ENCODE measurements around the gene POLK.
"Not testable (repeated sequence)": the region's sequence is repeated elsewhere in the genome, so short reads cannot be mapped to it uniquely, and the experiment has no call there.

The POLK gene

DNA sequence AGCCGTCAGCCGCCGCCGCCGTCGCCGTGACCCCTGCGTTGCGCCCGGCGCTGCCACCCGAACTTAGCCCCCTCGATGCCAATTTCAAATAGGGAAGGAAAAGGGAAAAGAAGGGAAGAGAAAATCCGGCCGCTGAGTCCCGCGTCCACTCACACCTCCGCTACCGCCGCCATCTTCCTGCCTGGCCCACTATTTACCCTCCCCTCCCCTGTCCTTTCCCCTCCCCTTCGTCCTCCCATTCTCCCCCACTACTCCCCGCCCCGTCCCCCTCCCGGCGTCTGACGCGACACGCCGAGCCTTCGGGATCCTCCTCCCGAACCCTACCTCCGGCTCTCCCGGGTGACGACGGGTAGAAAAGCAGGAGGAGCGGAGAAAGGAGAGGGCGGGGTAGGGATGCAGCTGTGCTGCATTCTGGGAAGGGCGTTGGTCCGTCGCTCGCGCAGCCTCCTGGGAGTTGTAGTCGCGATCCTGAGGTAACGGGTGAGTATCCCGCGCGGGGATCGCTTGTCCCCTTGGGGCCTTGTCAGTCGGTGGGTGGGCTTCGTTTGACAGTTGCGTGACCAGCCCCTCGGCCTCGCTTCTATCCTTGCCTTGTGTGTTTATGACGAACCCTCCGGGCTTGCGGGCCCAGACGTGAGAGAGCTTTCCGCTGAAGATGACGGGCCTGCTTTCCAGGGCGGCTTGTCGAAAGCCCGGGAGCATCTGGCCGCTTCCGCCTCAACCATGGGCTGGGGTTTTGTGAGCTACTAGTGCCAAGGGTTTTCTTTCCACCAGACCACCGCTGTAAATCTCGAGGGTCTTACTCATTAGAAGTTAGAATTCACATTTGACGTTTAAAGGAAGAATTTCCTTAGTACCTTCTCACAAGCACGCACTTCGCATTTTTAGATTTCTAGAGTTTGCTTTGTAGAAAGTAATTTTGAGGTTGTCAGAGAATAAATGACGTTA, at the start of gene POLK, which contains the start of gene CERT1:
POLK (plus strand) TSS at position 457 of the 948 bp plus-strand sequence.
CERT1 (minus strand) TSS at position 195 of the 948 bp plus-strand sequence. CDS start 422 bp downstream, outside the sequence.
- DNase-seq: peak; percentile 96

DNA sequence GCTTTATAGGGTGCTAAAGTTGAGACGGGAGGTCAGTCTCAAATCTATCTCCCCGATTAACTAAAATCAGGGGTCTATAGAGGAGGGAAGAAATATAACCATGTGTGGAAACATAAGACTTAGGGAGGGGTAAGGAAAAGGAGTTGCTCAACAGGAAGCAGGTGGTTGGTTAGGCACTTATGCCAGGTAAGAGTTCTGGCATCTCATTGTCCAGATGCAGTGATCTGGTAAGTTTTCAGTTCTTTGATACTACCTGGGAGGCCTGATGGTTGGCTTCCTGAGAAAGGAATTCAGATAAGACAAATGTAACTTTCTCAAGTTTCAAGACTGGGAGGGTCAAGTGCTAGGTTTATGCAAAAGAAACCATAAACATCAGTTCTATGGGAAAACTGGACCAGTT, 48.0 kb upstream of the POLK start:
- no peak for DNase-seq

DNA sequence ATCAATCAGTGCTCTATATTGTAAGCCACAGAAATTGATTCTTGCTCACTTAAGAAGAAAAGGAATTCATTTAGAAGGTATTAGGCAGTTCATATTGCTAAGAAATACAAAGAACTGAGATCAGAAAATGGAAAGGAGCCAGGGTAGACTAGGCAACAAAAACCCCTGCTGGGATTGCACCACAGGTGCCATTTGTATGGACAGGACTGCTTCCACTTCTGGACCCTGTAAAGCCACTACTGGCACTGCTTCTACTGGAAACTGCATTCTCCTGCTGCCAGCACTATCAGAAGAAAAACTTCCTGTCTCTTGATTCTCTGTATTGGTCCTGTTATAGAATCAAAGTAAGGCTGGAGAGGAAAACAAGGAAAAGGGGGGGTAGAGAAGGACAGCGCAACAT, 46.2 kb upstream of the POLK start:
- no peak for DNase-seq

DNA sequence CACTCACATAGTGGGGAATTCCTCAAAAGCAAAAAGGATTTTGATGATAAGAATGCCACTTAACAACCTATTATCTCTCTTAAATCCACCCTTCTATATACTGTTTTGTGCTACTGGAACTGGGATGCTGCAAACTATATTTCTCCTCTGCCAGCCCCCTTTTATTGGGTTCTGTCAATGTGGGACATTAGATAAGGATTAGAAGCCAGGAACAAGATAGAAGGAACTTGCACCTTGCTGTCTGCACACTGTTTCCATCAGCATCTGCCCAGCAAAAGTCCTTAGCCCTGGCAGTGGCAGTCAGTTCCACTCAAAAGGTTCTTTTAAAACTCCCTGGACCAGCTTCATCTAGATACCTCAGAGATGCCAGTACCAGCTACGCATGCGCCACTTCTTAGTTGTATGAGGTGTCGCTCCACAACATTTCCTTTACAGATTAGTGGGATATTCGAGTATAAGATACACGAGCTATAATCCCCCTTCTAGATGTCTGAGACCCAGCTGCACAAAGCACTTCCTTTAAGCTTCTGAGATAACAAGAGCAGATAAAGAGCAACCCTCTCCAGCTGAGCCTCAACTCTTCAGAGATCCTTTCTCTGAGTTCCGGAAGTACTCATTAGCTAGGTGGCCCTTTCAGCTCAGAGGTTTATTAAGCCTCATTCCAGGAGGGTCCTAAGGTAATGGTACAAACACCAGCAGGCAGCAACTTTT, 45.5 kb upstream of the POLK start:
- no peak for DNase-seq

DNA sequence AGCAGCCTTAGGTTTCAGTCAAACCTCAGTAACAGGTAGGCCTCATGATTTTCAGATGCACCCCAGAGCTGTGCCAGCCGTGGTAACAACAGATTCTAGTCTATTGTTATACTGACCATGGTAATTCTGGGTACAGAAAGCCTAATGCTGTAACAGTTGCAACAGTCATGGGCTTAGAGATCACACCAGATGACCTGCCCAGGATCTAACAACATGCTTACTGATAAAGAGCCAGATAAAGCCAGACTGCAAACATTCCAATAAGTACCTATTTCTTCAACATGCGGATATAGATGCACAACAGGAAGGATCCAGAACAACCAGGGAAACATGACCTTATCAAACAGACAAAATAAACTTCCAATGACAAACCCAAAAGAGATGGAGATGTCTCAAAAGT, 43.1 kb upstream of the POLK start:
- DNase-seq: no peak

DNA sequence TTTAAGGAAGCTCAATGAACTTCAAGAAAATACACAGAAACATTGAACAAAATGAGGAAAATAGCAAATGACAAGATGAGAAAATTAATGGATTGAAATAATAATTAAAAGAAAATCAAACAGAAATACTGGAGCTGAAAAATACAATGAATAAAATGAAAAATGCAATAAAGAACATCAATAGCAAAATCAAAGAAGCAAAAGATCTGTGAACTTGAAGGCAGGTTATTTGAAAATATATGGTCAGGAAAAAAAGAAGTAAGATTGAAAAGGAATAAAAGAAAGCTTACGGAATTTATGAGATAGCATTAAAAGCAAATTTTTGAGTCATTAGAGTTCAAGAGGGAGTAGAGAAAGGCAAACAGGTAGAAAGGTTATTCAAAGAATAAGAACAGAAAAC, 42.7 kb upstream of the POLK start:
- no peak for DNase-seq

DNA sequence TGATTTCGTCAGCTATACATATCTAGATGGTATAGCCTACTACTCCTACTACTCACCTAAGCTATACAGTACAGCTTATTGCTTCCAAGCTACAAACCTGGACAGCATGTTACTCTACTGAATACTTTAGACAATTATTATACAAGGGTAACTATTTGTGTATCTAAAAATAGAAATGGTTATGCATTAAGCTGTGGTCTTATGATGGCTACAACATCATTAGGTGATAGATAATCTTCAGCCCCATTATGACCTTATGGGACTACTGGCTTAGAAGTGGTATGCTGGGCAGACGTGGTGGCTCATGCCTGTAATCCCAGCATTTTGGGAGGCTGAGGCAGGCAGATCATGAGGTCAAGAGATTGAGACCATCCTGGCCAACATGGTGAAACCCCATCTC, 40.5 kb upstream of the POLK start:
- DNase-seq: no peak

DNA sequence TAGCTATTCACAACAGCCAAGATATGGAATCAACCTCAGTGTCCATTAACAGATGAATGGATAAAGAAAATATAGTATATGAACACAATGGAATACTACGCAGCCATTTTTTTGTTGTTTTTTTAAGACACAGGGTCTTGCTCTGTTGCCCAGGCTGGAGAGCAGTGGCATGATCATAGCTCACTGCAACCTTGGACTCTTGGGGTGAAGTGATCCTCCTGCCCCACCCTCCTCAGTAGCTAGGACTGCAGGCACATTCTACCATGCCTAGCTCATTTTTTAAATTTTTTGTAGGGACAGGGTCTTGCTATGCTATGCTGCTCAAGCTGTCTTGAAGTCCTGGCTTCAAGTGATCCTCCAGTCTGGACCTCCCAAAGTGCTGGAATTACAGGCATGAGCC, 38.7 kb upstream of the POLK start:
- DNase-seq: no peak

DNA sequence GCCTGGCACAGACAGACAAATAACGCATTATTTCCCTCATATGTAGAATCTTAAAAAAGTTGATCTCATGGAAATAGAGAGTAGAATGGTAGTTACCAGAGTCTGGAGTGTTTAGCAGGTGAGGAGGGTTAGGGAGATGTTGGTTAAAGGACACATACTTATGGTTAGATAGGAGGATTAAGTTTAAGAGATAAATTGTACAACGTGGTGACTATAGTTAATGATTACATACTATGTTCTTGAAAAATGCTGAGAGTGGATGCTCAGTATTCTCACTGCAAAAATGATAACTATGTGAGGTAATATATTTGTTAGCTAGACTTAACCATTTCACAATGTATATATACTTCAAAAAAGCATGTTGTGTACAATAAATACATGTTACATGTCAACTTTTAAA, 38.2 kb upstream of the POLK start:
- DNase-seq: no peak

DNA sequence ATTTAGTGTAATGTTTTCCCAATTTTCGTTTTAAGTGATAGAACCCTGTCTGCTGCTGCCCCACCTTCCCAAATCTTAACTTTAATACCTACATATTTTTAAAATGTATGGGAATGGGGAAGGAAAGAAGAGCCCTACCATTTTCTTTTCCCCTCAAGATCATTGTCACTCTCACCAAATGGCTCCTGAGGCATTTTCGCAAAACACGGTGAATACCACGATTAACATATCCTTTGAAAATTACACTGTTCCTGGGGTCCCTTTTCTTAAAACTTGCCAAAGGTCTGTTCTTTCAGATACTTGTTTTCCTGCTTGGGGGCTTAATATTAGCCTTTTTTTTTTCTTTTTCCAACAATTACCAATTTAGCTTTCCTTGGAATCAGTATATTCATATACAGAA, 36.3 kb upstream of the POLK start:
- no peak for DNase-seq

DNA sequence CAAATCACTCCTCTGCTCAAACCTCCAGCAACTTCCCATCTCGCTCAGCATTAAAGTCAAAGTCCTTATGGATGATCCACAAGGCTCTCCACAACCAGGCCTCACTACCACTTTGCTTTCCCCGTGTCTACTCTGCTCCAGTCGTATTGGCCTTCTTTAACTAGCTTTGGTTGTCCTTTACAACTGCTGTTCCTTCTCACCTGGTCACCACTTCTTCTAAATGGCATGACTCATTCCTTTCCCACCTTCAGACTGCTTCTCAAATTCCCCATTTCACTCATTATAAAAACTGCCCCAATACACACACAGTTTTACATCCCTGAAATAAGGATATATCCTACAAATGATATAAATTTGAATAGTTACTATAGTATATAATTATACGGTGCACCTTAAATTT, 30.7 kb upstream of the POLK start:
- no peak for DNase-seq

DNA sequence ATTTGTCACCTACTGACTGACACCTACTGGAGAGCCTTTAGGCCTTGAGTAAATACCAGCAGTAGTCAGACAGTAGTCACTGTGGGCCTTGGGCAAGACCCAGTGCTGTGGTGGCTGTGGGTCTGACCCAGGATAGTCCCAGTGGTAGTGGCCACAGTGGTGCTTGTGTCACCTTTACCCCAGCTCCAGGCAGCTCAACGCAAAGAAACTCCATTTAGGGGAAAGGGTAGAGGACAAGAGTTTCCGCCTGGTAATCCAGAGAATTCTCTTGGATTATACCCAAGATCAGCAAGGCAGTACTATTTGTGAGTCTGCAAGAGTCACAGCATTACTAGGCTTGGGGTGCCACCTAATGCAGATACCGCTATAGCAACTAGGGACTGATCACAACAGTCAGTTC, 29.2 kb upstream of the POLK start:
- DNase-seq: no peak

DNA sequence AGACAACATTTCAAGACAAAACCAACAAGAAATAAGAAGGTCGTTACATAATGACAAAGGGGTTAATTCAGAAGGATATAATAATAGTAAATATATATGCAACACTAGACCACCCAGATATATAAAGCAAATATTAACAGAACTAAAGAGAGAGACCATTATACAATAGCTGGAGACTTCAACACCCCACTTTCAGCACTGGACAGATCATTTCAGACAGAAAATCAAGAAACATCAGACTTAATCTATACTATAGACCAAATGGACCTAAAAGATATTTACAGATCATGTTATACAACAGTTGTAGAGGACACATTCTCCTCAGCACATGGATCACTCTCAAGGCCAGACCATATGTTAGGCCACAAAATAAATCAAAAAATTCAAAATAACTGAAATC, 27.1 kb upstream of the POLK start:
- DNase-seq: no peak

DNA sequence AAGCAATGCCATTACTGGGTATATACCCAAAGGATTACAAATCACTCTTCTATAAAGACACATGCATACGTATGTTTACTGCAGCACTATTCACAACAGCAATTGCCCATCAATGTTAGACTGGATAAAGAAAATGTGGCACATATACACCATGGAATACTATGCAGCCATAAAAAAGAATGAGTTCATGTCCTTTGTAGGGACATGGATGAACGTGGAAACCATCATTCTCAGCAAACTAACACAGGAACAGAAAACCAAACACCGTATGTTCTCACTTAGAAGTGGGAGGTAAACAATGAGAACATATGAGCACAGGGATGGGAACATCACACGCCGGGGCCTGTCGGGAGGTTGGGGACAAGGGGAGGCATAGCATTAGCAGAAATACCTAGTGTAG, 21.8 kb upstream of the POLK start:
- not testable (repeated sequence) for DNase-seq

DNA sequence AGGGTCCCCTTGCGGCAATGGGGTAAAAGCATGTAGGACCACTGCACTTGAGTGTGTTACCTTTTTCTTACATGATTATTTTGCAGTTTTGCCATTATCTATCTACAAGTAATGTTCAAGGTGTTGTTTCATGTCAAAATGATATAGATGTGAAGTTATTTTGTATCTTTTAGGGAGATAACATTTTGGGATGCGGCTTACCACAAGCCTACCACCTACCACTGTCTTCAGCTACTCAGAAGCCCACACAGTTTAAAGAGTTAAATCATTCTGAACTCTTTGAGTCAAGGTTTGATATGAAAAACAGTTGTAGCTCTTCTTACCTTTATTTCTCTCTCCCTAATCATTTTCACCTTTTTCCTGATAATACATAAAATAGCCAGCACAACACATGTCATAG, 20.1 kb upstream of the POLK start:
- no peak for DNase-seq

DNA sequence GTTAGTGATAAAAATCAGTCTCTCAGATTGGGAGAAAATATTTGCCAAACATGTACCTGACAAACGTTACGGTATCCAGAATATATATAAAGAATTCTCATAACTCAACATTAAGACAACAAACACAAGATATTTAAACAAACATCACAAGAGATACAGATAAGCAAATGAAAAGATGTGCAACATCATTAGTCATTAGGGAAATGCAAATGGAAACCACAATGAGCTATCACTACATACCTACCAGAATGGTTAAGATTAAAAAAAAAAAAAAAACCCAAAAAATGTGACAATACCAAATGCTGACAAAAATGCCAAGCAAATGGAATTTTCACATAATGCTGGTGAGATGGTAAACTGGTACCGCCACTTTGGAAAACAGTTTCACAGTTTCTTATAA, 15.7 kb upstream of the POLK start:
- no peak for DNase-seq

DNA sequence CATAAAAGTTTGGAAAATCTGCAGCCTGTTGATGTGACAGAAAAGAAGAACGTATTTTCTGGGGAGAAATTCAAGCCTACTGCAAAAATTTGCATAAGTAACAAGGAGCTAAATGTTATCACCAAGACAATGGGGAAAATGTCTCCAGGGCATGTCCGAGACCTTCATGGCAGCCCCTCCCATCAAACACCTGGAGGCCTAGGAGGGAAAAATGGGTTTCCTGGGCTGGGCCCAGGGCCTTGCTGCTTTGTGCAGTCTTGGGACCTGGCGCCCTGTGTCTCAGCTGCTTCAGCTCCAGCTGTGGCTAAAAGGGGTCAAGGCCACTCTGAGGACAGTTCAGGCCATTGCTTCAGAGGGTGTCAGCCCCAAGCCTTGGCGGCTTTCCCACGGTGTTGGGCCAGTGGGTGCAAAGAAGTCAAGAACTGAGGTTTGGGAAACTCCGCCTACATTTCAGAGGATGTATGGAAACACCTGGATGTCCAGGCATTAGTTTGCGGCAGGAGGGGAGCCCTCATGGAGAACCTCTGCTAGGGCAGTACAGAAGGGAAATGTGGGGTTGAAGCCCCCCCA, 13.4 kb upstream of the POLK start:
- no peak for DNase-seq

DNA sequence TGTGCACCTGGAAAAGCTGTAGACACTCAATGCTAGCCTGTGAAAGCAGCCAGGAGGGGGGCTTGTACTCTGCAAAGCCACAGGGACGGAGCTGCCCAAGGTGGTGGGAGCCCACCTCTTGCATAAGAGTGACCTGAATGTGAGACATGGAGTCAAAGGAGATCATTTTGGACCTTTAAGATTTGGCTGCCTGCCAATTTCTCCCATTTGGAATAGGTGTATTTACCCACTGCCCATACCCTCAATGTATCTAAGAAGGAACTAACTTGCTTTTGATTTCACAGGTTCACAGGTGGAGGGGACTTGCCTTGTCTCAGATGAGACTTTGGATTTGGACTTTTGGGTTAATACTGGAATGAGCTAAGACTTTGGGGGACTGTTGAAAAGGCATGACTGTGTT, 12.8 kb upstream of the POLK start:
- DNase-seq: not testable (repeated sequence)

DNA sequence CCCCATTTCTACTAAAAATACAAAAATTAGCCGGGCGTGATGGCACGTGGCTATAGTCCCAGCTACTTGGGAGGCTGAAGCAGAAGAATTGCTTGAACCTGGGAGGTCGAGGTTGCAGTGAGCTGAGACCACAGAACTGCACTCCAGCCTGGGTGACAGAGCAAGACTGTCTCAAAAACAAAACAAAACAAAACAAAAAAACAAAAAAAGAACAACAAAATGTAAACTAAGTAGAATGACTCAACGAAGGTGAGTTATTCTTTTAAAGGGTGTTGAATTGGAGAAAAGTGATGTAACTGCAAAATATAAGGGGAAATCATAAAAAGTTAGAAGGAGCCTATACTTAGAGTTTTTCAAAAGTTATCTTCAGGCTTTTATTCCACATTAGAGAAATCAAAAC, 6.6 kb upstream of the POLK start:
- DNase-seq: not testable (repeated sequence)

DNA sequence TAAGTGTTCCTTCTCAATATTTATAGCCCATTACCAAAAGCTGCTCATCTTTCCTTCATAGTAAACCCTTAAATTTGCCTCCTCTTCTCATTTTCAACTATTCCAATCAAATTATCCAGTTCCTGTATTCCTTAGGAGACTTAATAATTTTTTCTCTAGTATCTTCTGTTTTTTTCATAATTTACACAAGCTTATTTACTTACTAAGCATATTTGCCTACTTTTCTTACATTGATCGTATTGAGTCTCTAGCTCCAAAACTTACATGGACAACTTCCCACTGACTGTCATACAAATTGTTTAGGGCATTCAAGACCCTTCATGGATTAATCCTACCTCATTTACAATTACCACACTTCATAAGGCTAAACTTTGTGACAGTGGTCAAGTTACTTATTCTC, 3.9 kb upstream of the POLK start:
- DNase-seq: no peak

DNA sequence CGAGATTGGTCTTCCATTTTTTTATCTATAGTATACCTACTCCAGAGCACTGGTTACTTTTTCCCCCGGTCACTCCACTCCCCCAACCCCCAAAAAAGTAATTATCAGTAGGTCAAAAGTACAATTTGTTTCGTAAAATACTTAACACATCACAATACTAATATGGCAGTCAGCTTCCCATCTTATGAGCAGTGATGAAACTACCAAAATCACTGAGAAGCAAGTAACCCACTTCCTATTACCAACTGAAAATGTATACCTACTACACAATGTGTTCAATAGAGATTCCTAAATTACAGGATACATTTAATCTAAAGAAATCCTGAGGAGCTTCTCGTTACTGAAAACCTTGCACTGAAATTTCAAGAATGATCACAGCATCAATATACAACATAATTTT, 2.1 kb upstream of the POLK start:
- no peak for DNase-seq

DNA sequence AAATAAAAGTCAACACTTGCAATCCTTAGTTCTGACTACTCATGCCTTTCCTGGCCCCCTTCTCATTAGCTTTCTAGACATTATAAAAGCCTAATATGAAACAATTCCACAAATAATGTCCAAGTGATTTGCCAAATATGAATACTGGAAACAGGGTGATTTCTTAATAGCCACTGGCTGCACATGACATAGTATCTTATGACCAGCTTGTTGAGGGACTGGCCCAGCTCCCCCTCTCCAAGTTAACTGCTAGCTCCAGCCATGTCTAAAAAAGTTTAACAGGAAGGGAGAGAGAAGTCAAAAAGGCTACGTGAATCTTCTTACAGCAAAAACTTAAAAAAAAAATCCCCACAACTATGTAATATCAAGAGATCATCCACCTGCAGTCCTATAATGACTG, 1.7 kb upstream of the POLK start:
- DNase-seq: no peak

DNA sequence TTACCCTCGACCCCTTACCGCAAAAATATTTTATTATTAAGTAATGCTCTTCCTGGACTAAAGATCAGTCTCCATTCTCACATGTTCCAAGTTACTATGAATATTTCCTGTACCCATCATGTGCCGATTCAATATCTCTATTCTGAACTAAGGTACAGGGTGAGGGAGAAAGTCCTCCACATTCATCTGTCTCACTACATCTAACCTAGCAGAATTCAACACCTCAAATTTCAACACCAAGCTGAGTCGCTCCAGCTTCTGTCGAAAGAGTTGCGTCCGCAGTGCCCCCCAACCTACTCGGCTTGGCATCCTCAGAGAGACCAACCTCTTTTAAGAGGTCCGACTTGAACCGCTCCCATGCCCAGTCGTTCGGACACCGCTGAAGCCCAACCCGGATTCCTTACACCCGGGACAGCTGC, 1.3 kb upstream of the POLK start:
- no peak for DNase-seq
